Panc1 (cell line): ENCODE data around the gene DOCK4. TPM values are rescaled to one million over a fixed set of nuclear protein-coding genes. Genes with fewer than 3 reads are reported as not detected.

Experiments used
- ATAC-seq: fragments of 200-7000 bp; cut with Tn5 transposase; 2 replicates; pipeline ENCODE4 v1.9.1; 2020; ENCODE audit warnings: mild to moderate bottlenecking, moderate library complexity
- BruUV-seq: library from RNA; stranded (reverse); fragments of 400-500 nt; replicated peaks from 2 replicates; lab custom pipeline; 2021; lab: Mats Ljungman, UMichigan
- CTCF ChIA-PET: fragments of 300-600 bp; sonication (Branson Sonifier 250); formaldehyde crosslinking; loops from one replicate; lab custom pipeline; 2022; ENCODE audit warnings: antibody characterized with exemption; lab: Charles Lee
- POLR2A ChIA-PET: fragments of 300-600 bp; sonication (Branson Sonifier 250); formaldehyde crosslinking; loops from one replicate; lab custom pipeline; 2022; ENCODE audit warnings: antibody characterized with exemption; lab: Charles Lee
- DNase-seq: peaks from one replicate; pipeline ENCODE4 v3.0.0-alpha.2; 2010; ENCODE audit warnings: low read depth, low spot score
- H3K27ac ChIP-seq: 2 replicates; pipeline ENCODE4 v1.5.1; 2011; ENCODE audit warnings: mild to moderate bottlenecking, low read length, inconsistent platforms
- H3K27me3 ChIP-seq: fragments of 200-500 bp; sonication (Bioruptor generic); 2 replicates; pipeline ENCODE4 v1.6.0; 2014; ENCODE audit warnings: low read length, inconsistent platforms; ENCODE audit not compliant: control insufficient read depth, insufficient read depth
- H3K36me3 ChIP-seq: fragments of 200-500 bp; sonication (Bioruptor generic); 2 replicates; pipeline ENCODE4 v1.5.1; 2014; ENCODE audit warnings: inconsistent platforms, mild to moderate bottlenecking, low read length, moderate library complexity; ENCODE audit not compliant: control insufficient read depth, insufficient read depth
- H3K4me1 ChIP-seq: 2 replicates; pipeline ENCODE4 v1.5.1; 2011; ENCODE audit warnings: inconsistent platforms, mild to moderate bottlenecking, low read length, moderate library complexity; ENCODE audit not compliant: control insufficient read depth, insufficient read depth
- H3K4me3 ChIP-seq, 2 experiments: 2 replicates each; pipeline ENCODE4 v1.5.1; 2011 to 2012; ENCODE audit warnings: low read depth in 2 of 2, low read length in 2 of 2, mild to moderate bottlenecking in 2 of 2, inconsistent platforms in 1 of 2, moderate library complexity in 1 of 2
- H3K9me3 ChIP-seq: fragments of 200-500 bp; sonication (Bioruptor generic); 2 replicates; pipeline ENCODE4 v1.5.1; 2014; ENCODE audit warnings: low read depth, mild to moderate bottlenecking, inconsistent platforms, low read length, moderate library complexity; ENCODE audit not compliant: control insufficient read depth, insufficient read depth
- POLR2AphosphoS5 ChIP-seq: IDR thresholded peaks from 2 replicates; pipeline ENCODE4 v1.6.1; 2012; ENCODE audit warnings: mild to moderate bottlenecking, low read depth, low read length, moderate library complexity
- SIN3A ChIP-seq: IDR thresholded peaks from 2 replicates; pipeline ENCODE4 v1.6.1; 2012; ENCODE audit warnings: low read depth, mild to moderate bottlenecking, low read length, moderate library complexity, borderline replicate concordance; ENCODE audit not compliant: insufficient read depth
- TCF7L2 ChIP-seq: IDR thresholded peaks from 2 replicates; pipeline ENCODE4 v1.6.1; 2011; ENCODE audit warnings: mild to moderate bottlenecking, low read depth, low read length, inconsistent platforms
- in situ Hi-C: cut with HindIII; loops from 2 replicates; pipeline ENCODE4 v1.10.0; 2016; ENCODE audit warnings: low sequenced_read_pairs, low pct_unique_long_range_greater_than_20kb
- intact Hi-C: fragments of 100-400 bp; cut with micrococcal nuclease; formaldehyde crosslinking; loops from one replicate; pipeline ENCODE4 v1.10.0; 2022; ENCODE audit not compliant: unreplicated experiment
- total RNA-seq: library from RNA; stranded (reverse); gene quantifications from one replicate; pipeline ENCODE4 v1.2.1, GENCODE V29; 2021; ENCODE audit not compliant: unreplicated experiment
- TF ChIP-seq, protein P1 (sequence below): fragments of 450-650 bp; IDR thresholded peaks from 2 replicates; pipeline ENCODE4 v1.5.1; 2017; ENCODE audit warnings: mild to moderate bottlenecking
- TF ChIP-seq, protein P2 (sequence below), 2 experiments: IDR thresholded peaks; 2 replicates each; pipeline ENCODE4 v1.6.1; 2011 to 2012; ENCODE audit warnings: low read depth in 2 of 2, control low read depth in 1 of 2, low read length in 1 of 2, mild to moderate bottlenecking in 1 of 2, moderate library complexity in 1 of 2; ENCODE audit not compliant: insufficient read depth in 1 of 2

DOCK4 gene
- total RNA-seq, 1 experiment from 2014 or later: 10.8 TPM

DNA sequence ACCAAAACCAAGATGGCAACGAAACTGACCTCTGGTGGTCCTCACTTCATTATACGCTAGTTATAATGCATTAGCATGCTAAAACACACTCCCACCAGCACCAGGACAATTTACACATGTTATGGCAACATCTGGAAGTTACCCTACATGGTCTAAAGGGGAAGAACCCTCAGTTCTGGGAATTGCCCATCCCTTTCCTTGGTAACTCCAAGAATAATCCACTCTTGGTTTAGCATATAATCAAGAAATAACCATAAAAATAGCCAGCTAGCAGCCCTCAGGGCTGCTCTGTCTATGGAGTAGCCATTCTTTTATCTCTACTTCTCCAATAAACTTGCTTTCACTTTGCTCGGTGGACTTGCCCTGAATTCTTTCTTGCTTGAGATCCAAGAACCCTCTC lies 191.1 kb downstream of the DOCK4 start:
- Histone ChIP-seq H3K27me3 (no peaks in the 10 kb centered on the region), H3K4me1 (no peaks in the 10 kb centered on the region), H3K4me3 (no peak overlapping the region), H3K36me3 (no peaks in the 10 kb centered on the region), H3K27ac (no peak overlapping the region), H3K9me3 (no peaks in the 10 kb centered on the region)
- TF ChIP-seq SIN3A: no peak
- TF ChIP-seq, protein P1, sequence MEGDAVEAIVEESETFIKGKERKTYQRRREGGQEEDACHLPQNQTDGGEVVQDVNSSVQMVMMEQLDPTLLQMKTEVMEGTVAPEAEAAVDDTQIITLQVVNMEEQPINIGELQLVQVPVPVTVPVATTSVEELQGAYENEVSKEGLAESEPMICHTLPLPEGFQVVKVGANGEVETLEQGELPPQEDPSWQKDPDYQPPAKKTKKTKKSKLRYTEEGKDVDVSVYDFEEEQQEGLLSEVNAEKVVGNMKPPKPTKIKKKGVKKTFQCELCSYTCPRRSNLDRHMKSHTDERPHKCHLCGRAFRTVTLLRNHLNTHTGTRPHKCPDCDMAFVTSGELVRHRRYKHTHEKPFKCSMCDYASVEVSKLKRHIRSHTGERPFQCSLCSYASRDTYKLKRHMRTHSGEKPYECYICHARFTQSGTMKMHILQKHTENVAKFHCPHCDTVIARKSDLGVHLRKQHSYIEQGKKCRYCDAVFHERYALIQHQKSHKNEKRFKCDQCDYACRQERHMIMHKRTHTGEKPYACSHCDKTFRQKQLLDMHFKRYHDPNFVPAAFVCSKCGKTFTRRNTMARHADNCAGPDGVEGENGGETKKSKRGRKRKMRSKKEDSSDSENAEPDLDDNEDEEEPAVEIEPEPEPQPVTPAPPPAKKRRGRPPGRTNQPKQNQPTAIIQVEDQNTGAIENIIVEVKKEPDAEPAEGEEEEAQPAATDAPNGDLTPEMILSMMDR: no peak
- TF ChIP-seq TCF7L2: no peak
- TF ChIP-seq, protein P2, sequence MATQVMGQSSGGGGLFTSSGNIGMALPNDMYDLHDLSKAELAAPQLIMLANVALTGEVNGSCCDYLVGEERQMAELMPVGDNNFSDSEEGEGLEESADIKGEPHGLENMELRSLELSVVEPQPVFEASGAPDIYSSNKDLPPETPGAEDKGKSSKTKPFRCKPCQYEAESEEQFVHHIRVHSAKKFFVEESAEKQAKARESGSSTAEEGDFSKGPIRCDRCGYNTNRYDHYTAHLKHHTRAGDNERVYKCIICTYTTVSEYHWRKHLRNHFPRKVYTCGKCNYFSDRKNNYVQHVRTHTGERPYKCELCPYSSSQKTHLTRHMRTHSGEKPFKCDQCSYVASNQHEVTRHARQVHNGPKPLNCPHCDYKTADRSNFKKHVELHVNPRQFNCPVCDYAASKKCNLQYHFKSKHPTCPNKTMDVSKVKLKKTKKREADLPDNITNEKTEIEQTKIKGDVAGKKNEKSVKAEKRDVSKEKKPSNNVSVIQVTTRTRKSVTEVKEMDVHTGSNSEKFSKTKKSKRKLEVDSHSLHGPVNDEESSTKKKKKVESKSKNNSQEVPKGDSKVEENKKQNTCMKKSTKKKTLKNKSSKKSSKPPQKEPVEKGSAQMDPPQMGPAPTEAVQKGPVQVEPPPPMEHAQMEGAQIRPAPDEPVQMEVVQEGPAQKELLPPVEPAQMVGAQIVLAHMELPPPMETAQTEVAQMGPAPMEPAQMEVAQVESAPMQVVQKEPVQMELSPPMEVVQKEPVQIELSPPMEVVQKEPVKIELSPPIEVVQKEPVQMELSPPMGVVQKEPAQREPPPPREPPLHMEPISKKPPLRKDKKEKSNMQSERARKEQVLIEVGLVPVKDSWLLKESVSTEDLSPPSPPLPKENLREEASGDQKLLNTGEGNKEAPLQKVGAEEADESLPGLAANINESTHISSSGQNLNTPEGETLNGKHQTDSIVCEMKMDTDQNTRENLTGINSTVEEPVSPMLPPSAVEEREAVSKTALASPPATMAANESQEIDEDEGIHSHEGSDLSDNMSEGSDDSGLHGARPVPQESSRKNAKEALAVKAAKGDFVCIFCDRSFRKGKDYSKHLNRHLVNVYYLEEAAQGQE (IDR thresholded peaks at IDR 0.05; ENCODE audit: insufficient read depth in 1 of 2, low read depth in 2 of 2, low read length in 1 of 2): no peak
- TF ChIP-seq POLR2AphosphoS5: no peak
- intact Hi-C loops (no loop called here), in situ Hi-C loops (no loop called here)
- ChIA-PET POLR2A (no interaction called here), CTCF (no interaction called here)
- BruUV-seq: no TSS peak
- DNase-seq (no peak), ATAC-seq (no peak)

DNA sequence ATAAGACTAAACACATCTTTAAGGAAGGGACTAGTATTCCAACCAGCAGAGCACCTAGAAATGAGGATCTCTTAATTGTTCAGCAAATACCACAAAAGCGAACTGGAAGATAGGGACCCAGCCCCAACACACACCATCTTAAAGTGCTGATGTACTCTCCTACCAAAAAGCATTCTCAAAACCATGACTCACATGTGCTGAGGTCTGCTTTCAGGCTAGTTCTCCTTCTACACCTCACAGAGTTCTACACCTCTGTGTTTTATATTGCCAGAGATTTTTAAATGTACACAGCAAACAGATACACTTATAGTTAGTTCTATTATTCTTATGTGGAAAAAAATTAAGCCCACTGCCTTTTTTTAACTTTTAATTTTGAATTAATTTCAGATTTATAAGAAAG lies 191.9 kb downstream of the DOCK4 start:
- ATAC-seq: no peak
- TF ChIP-seq POLR2AphosphoS5: no peak
- Histone ChIP-seq H3K27me3 (no peaks in the 10 kb centered on the region), H3K9me3 (no peaks in the 10 kb centered on the region), H3K27ac (no peak overlapping the region), H3K4me1 (no peaks in the 10 kb centered on the region), H3K36me3 (no peaks in the 10 kb centered on the region), H3K4me3 (no peak overlapping the region)
- in situ Hi-C loops (no loop called here), intact Hi-C loops (no loop called here)
- ChIA-PET CTCF (no interaction called here), POLR2A (no interaction called here)
- no TSS peak for BruUV-seq
- DNase-seq: no peak

DNA sequence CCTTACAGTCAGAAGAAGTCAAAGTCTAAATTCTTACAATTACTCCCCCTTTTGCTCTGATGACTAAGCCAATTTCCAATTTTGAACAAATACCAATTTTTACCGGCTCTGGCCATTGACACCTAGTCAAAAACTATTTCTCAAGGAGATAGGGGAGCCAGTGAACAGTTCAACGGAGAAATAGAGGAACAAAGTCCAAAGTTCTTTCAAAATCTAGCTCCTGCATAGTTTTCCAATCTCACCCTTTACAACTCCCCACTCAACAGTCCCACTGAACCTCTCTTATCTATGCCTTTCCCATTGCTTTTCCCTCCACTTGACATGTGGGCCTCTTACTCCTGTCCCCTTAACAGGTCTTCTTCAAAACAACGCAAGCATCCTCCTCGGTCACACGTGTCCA lies 192.9 kb downstream of the DOCK4 start:
- intact Hi-C loops (no loop called here), in situ Hi-C loops (no loop called here)
- Histone ChIP-seq H3K27ac (no peak overlapping the region), H3K36me3 (no peaks in the 10 kb centered on the region), H3K4me1 (no peaks in the 10 kb centered on the region), H3K9me3 (no peaks in the 10 kb centered on the region), H3K4me3 (no peak overlapping the region), H3K27me3 (no peaks in the 10 kb centered on the region)
- DNase-seq (no peak), ATAC-seq (no peak)
- no peak for TF ChIP-seq SIN3A
- POLR2A ChIA-PET: no interaction called here
- BruUV-seq: no TSS peak
- CTCF ChIA-PET: no interaction called here
